Epidermal melanocyte (primary cell): Measurements from ENCODE around the gene PRKG1.
A peak's percentile ranks its signal among the peaks of the same experiment; 100 is the strongest.

Source experiments
- DNase-seq: peaks from one replicate; pipeline ENCODE4 v3.0.0; 2011; ENCODE audit warnings: low spot score; ENCODE audit not compliant: insufficient read length

The PRKG1 gene

GRCh38 chr10:51074238-51075028 is at the start of gene PRKG1:
PRKG1 (plus strand) TSS chr10:51074487.
- DNase-seq, result peak; percentile 74

DNA sequence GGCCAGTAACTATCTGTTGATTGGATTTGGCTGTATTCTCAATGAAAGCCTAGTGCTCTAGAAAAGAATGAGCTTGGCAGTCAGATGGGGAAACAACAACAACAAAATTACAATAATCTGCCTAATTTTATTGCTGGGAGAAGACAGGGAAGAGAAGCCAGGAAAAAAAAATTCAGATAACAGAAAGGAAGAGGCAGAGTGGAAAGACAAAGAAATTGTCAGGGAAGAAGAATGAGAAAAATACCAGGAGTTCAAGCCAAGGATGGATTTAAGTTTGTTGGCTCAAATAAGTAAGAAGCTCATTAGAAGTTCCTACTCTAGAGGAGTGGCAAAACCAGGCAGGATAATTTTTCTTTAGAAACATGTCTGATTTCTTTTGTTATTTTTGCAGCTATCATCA is 45.9 kb upstream of the PRKG1 start:
- DNase-seq, result no peak

GRCh38 chr10:51029172-51029641 is 45.1 kb upstream of the PRKG1 start:
- no peak for DNase-seq

DNA sequence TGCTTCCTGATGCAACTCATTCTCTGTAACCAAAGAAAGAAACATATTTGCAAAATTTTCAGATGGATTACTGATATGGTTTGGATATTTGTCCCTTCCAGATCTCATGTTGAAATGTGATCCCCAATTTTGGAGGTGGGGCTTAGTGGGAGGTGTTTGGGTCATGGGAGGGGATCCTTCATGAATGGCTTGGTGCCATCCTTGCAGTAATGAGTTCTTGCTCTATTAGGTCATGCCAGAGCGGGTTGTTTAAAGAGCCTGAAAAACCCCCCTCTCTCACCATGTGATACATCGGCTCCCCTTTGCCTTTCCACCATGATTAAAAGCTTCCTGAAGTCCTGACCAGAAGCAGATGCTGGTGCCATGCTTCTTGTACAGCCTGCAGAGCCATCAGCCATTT is 43.8 kb upstream of the PRKG1 start:
- no peak for DNase-seq

DNA sequence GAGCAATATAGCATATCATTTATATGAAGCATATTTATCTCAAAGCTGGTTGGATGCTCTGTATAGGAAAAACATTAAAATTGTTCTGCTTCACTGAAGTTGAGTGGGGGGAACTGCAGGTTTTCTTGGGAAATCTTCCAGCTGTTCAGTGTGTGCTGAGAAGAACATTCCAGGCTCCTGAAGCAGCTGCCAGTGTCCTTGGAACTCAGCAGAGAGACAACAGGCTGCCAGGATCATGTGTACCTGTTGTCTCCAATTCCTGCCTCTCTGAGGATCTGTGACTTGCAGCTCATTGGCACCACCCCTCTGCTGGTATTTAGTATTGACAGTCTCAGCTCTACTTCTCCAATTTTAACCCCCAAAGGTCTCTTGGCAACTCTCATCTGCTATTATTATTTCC is 42.3 kb upstream of the PRKG1 start:
- DNase-seq, result no peak

- no peak for DNase-seq
These were observed 39.5 kb upstream of the PRKG1 start for GRCh38 chr10:51034769-51035168.

GRCh38 chr10:51035344-51035743 is 38.9 kb upstream of the PRKG1 start:
- no peak for DNase-seq

DNA sequence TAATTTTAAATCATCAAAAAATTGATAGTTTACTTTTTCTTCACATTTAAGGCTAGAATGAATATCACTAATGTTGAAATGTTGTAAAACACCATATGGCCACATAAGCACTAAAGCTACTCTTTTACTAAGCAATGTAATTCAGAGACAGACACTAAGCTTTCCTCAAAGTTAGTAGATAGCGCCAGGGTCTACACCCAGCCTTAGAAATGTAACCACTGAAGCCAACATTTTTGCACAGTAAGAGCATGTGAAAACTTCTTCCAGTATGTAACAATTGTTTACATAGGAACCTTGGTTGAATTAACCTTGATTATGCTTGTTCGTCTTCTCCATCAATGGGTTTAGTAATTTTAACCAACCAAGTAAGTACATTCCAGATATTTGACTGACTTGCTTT is 28.4 kb upstream of the PRKG1 start:
- no peak for DNase-seq

GRCh38 chr10:51046654-51047053 is 27.6 kb upstream of the PRKG1 start:
- no peak for DNase-seq

GRCh38 chr10:51047857-51048256 is 26.4 kb upstream of the PRKG1 start:
- no peak for DNase-seq

DNA sequence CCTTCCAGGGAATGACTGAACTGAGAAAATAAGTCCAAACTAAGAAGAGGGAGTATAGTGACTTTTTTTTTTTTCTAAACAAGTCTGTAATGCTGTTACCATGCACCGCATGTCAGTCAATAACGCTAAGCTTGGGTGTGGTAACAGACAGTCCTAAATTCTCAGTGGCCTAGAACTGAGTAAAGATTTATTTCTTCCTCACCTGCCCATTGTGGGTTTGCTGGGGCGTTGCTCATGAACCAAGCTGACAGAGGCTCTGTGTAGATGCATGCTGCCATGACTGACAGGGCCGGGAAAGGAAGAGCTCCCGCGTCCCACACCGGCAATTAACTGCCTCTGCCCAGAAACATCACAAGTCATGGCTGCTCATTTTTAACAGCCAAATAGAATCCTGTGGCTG is 25.5 kb upstream of the PRKG1 start:
- no peak for DNase-seq

DNA sequence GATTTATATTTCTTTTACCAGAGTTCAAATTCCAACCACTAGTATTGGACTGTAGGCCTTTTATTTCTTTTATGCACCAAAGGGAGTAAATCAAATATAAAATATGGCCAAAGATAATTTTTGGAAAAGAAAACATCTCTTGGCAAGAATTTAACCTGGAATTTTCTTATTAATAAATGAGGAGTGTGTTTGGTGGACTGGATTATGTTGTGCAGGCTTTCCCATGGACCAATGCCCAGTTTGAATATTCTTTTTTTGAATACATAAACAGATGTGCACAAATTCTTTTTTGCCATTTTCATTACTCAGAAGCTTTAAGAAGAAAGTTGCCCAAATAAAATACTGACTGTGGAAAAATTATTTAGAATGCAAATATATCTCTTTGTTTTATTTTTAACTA is 22.1 kb upstream of the PRKG1 start:
- no peak for DNase-seq

DNA sequence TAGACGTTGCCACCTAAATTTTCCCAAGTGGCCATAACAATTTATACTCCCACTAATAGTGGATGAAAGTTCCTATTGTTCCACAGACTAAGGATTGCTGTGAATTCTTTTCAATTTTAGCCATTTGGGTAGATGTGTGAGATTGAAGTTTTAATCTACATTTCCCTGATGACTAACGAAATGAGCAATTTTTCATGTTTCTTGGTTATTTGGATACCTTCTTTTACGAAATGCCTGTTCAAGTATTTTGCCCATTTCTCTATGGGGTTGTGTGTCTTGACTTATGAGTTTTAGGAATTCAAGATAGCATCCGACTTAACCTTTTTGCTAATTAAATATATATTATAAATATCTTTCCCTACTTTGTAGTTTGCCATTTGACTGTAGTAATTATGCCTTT is 16.4 kb upstream of the PRKG1 start:
- no peak for DNase-seq

DNA sequence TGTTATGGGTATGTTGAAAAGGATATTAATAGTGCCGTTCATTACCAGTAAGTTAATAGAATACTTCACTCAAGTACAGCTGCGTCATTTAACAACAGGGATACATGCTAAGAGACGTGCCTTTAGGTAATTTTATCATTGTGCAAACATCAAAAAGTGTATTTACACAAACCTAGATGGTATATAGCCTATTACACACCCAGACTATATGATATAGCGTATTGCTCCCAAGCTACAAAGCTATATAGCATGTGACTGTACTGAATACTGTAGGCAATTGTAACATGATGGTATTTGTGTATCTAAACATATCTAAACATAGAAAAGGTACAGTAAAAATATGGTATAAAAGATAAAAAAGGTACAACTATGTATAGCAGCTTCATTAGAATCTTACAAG is 11.1 kb upstream of the PRKG1 start:
- DNase-seq, result no peak

DNA sequence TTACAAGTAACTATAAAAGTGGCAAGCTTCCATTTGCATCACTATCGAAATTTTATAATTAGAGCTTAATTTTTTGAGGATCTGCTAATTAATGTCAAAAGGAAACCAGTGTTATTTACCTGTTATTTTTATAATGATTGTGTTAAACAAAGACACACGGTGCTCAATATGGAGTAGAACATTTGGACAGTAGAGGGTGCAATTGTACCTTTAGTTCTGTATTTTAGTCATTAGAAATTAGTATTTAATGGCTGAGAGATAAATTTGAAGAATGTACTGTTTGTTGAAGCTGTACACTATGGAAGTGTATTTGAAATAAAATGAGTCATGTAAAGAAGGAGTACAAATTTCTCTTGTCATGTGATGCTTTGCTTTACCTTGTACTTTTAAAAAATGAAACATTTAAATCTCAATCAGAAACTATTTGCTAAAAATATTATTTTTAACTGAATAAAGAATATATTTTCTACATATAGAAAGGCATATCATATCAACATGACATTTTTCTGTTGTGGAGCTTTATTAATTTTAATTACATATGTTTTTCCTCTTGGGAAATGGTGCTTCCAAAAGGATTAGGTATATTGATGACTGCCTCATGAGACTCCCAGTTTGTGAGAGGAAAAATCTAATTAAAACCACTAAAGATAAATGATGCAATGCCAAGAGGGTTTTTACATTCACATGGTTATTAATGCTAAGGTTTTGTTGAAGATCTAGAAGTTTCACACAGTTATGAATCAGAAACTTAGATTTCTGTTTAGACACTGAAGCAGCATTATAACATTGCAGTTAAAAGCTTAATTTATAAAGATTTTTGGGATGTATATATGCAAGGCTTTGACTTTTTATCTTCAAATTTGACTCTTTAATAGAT is 10.4 kb upstream of the PRKG1 start:
- DNase-seq, result no peak

GRCh38 chr10:51066231-51066630 is 8.1 kb upstream of the PRKG1 start:
- DNase-seq, result no peak

GRCh38 chr10:51072210-51072609 is 2.1 kb upstream of the PRKG1 start:
- DNase-seq, result no peak

DNA sequence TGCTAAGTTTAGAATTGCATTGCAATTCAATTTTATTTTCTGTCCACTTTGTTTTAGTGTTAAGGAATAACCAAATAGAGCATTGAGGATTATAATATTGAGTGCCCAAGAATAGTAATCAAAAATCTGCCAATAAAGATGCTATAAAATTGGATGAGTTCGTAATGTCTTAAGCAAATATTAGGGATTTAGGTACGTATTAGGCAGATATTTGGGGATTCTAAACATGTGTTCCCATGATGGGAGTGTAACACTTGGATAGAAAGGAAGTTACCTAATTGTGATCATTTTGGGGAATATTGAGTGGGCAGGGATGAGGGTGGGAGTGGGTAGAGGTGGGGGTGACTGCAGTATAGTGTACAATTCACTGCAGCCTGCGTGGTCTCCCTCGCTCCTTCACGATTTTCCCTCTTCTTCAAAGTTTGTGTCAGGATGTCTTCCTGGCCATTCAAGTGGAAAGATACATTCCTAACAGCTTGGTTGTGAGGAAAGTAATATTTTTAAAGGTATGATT is 1.3 kb upstream of the PRKG1 start:
- DNase-seq, result no peak

DNA sequence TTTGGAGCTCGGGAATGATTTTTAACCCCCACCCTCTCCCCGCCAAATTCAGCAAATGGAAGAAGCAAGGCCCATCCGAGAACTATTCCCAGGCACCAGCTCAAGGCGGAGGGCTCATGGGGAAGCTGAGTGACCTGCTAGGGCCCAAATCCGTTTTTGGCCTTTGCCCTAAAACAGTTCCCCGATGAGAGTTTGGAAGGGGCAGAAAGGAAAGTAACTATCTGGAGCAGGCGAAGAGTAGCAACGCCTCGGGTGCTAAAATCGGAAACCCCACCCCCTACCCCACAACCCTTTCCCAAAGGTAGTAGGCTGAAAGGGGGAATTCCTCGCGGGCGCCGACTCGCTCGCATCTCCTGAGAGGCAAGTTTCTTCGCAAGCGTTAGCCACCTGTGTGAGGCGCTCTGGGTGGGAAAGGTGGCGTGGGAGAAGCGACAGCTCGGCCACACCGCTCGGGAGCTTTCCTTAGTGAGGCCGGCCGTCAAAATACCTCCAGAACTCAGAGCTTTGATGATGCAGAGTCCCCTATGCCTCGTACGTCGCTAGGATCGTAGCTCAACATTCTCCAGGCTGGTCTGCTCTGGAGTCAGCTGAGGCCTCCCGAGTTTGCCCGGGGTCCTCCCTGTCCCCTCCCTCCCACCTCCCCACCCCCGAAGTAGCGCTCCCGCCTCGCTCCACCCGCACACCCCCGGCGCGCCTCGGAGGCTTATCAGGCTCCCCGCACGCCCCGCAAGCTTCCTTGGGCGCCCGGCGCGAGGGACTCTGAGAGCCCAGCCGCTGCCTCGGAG is 642 bp upstream of the PRKG1 start:
- no peak for DNase-seq

- no peak for DNase-seq
These were observed 971 bp downstream of the PRKG1 start for GRCh38 chr10:51075043-51075872.

- DNase-seq, result no peak
These were observed 1.6 kb downstream of the PRKG1 start for GRCh38 chr10:51075873-51076229.
